GM12878 (cell line): Measurements from ENCODE around the gene PARD6B. TPM values are rescaled to one million over a fixed set of nuclear protein-coding genes. Genes with fewer than 3 reads are reported as not detected.

Source experiments
- ATAC-seq: fragments of 200-7000 bp; cut with Tn5 transposase; 3 replicates; pipeline ENCODE4 v1.9.1; 2020; ENCODE audit warnings: mild to moderate bottlenecking, moderate library complexity
- BruUV-seq: library from RNA; stranded (reverse); fragments of 400-500 nt; replicated peaks from 2 replicates; lab custom pipeline; 2021; lab: Mats Ljungman, UMichigan
- CTCF ChIA-PET: fragments of 300-600 bp; sonication (Branson Sonifier 250); formaldehyde crosslinking; extraction: SDS; loops from one replicate; lab custom pipeline; 2021; ENCODE audit warnings: inconsistent platforms; lab: Yijun Ruan, JAX
- POLR2A ChIA-PET: fragments of 350-600 bp; formaldehyde crosslinking; extraction: SDS; loops from one replicate; lab custom pipeline; 2021; ENCODE audit warnings: inconsistent platforms; lab: Charles Lee
- RAD21 ChIA-PET: fragments of 300-600 bp; sonication (Branson Sonifier 250); formaldehyde crosslinking; loops from one replicate; lab custom pipeline; 2023; ENCODE audit warnings: antibody characterized with exemption; ENCODE audit not compliant: unreplicated experiment; lab: Charles Lee
- SMC1A ChIA-PET: fragments of 300-600 bp; sonication (Branson Sonifier 250); formaldehyde crosslinking; loops from one replicate; lab custom pipeline; 2023; ENCODE audit not compliant: unreplicated experiment, uncharacterized antibody; lab: Charles Lee
- DNase-seq: peaks from one replicate; pipeline ENCODE4 v3.0.0-alpha.2; 2011; ENCODE audit warnings: low read depth, low spot score
- FAIRE-seq: peaks from 3 replicates; lab custom pipeline; 2011; peaks lifted over from hg19 to GRCh38; lab: Jason Lieb, UNC
- H2AFZ ChIP-seq: 2 replicates; pipeline ENCODE4 v1.6.0; 2011; ENCODE audit warnings: low read depth, low read length, control low read depth; ENCODE audit not compliant: control insufficient read depth
- H3K27ac ChIP-seq: 2 replicates; pipeline ENCODE4 v1.5.1; 2011; ENCODE audit warnings: control low read depth; ENCODE audit not compliant: control insufficient read depth, insufficient read depth
- H3K27me3 ChIP-seq, 2 experiments: replicated peaks in 1 of 2; 2 replicates each; pipeline versions ENCODE4 v1.6.0 to v1.6.1; 2011; ENCODE audit warnings: low read length in 1 of 2; ENCODE audit not compliant: control insufficient read depth in 2 of 2, insufficient read depth in 2 of 2
- H3K36me3 ChIP-seq, 2 experiments: 2 replicates each; pipeline ENCODE4 v1.5.1; 2011; ENCODE audit warnings: low read length in 1 of 2; ENCODE audit not compliant: control insufficient read depth in 2 of 2, insufficient read depth in 2 of 2
- H3K4me1 ChIP-seq: 2 replicates; pipeline ENCODE4 v1.6.1; 2011; ENCODE audit warnings: mild to moderate bottlenecking, low read length, moderate library complexity, mixed read lengths; ENCODE audit not compliant: control insufficient read depth, insufficient read depth
- H3K4me2 ChIP-seq: 2 replicates; pipeline ENCODE4 v1.6.0; 2011; ENCODE audit warnings: control low read depth; ENCODE audit not compliant: control insufficient read depth, insufficient read depth
- H3K4me3 ChIP-seq: fragments of 200-600 bp; sonication (generic); 2 replicates; pipeline ENCODE4 v1.5.1; 2016
- H3K79me2 ChIP-seq: 2 replicates; pipeline ENCODE4 v1.6.0; 2011; ENCODE audit warnings: low read length; ENCODE audit not compliant: control insufficient read depth, insufficient read depth
- H3K9ac ChIP-seq: 2 replicates; pipeline ENCODE4 v1.8.0; 2011; ENCODE audit warnings: low read length, control low read depth, mixed read lengths; ENCODE audit not compliant: control insufficient read depth, insufficient read depth
- H3K9me3 ChIP-seq: replicated peaks from 3 replicates; pipeline ENCODE4 v1.5.1; 2011; ENCODE audit warnings: mild to moderate bottlenecking, low read length; ENCODE audit not compliant: control insufficient read depth, insufficient read depth
- H4K20me1 ChIP-seq: 2 replicates; pipeline ENCODE4 v1.6.0; 2011; ENCODE audit not compliant: control insufficient read depth, insufficient read depth
- CBX5 ChIP-seq: sonication (generic); IDR thresholded peaks from 2 replicates; pipeline ENCODE4 v1.6.1; 2016; ENCODE audit warnings: low read depth, moderate library complexity, mild to moderate bottlenecking, inconsistent platforms
- CHD2 ChIP-seq: IDR thresholded peaks from 2 replicates; pipeline ENCODE4 v1.6.1; 2011; ENCODE audit warnings: low read depth, low read length, improper control_type of control experiment, borderline replicate concordance
- NR2C1 ChIP-seq: fragments of 450-650 bp; IDR thresholded peaks from 2 replicates; pipeline ENCODE4 v1.6.1; 2017; ENCODE audit warnings: antibody characterized with exemption, mild to moderate bottlenecking, moderate library complexity
- NRF1 ChIP-seq: conservative IDR thresholded peaks from 2 replicates; pipeline ENCODE4 v1.6.1; 2011; ENCODE audit warnings: mild to moderate bottlenecking, low read depth, low read length, improper control_type of control experiment
- POLR2AphosphoS2 ChIP-seq: IDR thresholded peaks from 2 replicates; pipeline ENCODE4 v1.6.1; 2011; ENCODE audit warnings: low read depth, mild to moderate bottlenecking, low read length, improper control_type of control experiment, moderate library complexity
- POU2F2 ChIP-seq: IDR thresholded peaks from 3 replicates; pipeline ENCODE4 v1.6.1; 2011; ENCODE audit warnings: low read depth, mild to moderate bottlenecking, low read length, borderline replicate concordance
- RB1 ChIP-seq: fragments of 450-650 bp; formaldehyde crosslinking; IDR thresholded peaks from 2 replicates; pipeline ENCODE4 v1.6.1; 2017; ENCODE audit warnings: mild to moderate bottlenecking, borderline replicate concordance
- RCOR1 ChIP-seq: conservative IDR thresholded peaks from 2 replicates; pipeline ENCODE4 v1.6.1; 2012; ENCODE audit warnings: low read depth, low read length, improper control_type of control experiment
- RELA ChIP-seq: fragments of 450-650 bp; IDR thresholded peaks from 2 replicates; pipeline ENCODE4 v1.8.0; 2014; ENCODE audit warnings: borderline replicate concordance; ENCODE audit not compliant: partially characterized antibody
- SUZ12 ChIP-seq: fragments of 200-600 bp; sonication (generic); IDR thresholded peaks from one replicate; pipeline ENCODE4 v1.6.1; 2018; ENCODE audit warnings: antibody characterized with exemption, mild to moderate bottlenecking; ENCODE audit not compliant: unreplicated experiment
- WGBS: methylation state at CpG from one replicate; pipeline ENCODE4 v1.1.6; 2016; ENCODE audit warnings: low lambda C conversion rate; ENCODE audit not compliant: insufficient replicate concordance, insufficient coverage; ENCODE audit errors: missing lambda C conversion rate; 5-methylcytosine and 5-hydroxymethylcytosine counted together
- in situ Hi-C: fragments of 300-500 bp; cut with MboI; formaldehyde crosslinking; loops from 9 replicates; pipeline ENCODE4 v1.14.3; 2018; ENCODE audit warnings: mixed read lengths
- intact Hi-C: fragments of 100-400 bp; cut with micrococcal nuclease; formaldehyde crosslinking; loops from one replicate; pipeline ENCODE4 v1.14.2; 2022; ENCODE audit not compliant: unreplicated experiment
- polyA plus RNA-seq, 11 experiments: library from polyadenylated mRNA; depleted of rRNA in 4 of 11; unstranded in 6 of 11; stranded (reverse) in 5 of 11; fragments of >200 nt; fragmentation: Nextera tagmentation in 4 of 11; fragmentation: Illumina TruSeq in 1 of 11; extraction: Ambion mirVana in 4 of 11; extraction: Trizol in 1 of 11; gene quantifications; 1 replicate in 1 of 11; 2 replicates in 10 of 11; pipeline versions ENCODE4 v1.2.1 to v1.2.3, GENCODE V29; 2011 to 2016; ENCODE audit warnings: inconsistent platforms in 2 of 11, missing spikeins in 2 of 11, low read depth in 1 of 11
- total RNA-seq, 4 experiments: library from RNA; depleted of rRNA in 3 of 4; stranded (reverse); fragments of >200 nt in 3 of 4; fragmentation: Illumina TruSeq in 1 of 4; extraction: Trizol in 1 of 4; gene quantifications; 2 replicates each; pipeline versions ENCODE4 v1.2.1 to v1.2.3, GENCODE V29; 2013 to 2021
- TF ChIP-seq, protein P1 (sequence below): fragments of 450-650 bp; IDR thresholded peaks from 2 replicates; pipeline ENCODE4 v1.6.1; 2017; ENCODE audit warnings: mild to moderate bottlenecking, moderate library complexity
- TF ChIP-seq, protein P2 (sequence below): fragments of 450-650 bp; IDR thresholded peaks from 2 replicates; pipeline ENCODE4 v1.6.1; 2017; ENCODE audit warnings: antibody characterized with exemption, mild to moderate bottlenecking, moderate library complexity
- TF ChIP-seq, protein P3 (sequence below): IDR thresholded peaks from 2 replicates; pipeline ENCODE4 v1.6.1; 2011; ENCODE audit warnings: borderline replicate concordance, low read depth, mild to moderate bottlenecking, moderate library complexity, mixed read lengths, low read length; ENCODE audit not compliant: insufficient read depth; ENCODE audit errors: extremely low read length

Gene PARD6B
- total and polyA plus RNA-seq, 10 of the 15 experiments (the other 5 are each of a cell fraction or from before 2014, with no cell fraction given) = 0.57 to 4.7 (median 2.0) TPM

DNA sequence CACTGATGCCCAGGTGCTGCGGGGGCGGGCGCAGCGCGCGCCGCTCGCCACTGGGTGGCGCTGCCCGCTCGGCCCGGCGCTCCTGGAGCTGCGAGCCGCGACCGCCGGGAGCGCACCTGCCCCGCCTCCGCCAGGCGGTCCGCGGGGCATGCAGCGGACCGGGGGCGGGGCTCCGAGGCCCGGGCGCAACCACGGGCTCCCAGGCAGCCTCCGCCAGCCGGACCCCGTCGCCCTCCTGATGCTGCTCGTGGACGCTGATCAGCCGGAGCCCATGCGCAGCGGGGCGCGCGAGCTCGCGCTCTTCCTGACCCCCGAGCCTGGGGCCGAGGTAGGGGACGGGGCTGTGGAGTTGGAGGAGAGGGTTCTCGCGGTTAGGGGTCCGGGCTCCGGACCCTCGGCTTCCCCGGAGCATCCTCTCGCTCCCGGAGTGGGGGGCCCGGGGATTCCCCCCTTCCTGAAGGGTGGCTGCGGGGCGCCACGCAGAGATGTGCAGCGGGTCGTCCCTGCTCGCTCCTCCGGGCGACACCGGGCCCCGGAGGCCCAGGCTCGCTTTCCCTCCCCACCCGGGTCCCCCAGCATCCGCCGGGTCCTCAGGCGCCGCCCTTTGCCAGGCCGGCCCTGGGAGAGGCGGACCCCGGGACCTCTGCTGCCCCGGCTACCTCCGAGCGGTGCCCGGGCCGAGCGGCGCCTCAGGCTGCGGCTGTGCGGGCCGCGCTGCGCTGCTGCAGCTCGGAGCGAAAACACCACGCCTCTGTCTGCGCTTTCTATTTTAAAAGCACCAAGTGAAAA is 63.7 kb downstream of the PARD6B start, which contains the start of gene BCAS4:
BCAS4 (plus strand) TSS at position 216 of the 789 bp plus-strand sequence; CDS start at position 239, 23 bp downstream.
- in situ Hi-C loops (loop anchor here (5.0 kb wide), 1 partner anchor 512 kb away; no protein-coding TSS in a partner anchor), intact Hi-C loops (loop anchor here (1.0 to 5.0 kb wide), 8 partner anchors 16 to 512 kb away; no protein-coding TSS in a partner anchor)
- no peaks in the 10 kb centered on the region for H4K20me1 ChIP-seq
- peak within 1 kb of the TSS; percentile 78 for H2AFZ ChIP-seq
- H3K4me1 ChIP-seq = peaks cover 28% of the 10 kb centered on the region
- DNase-seq = no peak
- no peaks in the 10 kb centered on the region for H3K27me3 ChIP-seq
- ChIA-PET RAD21 (interaction anchor here (0.6 to 7.7 kb wide), 35 partner anchors 11 to 592 kb away, joined by 3 to 141 read pairs (median 5); partner anchors contain the start of genes ADNP, DPM1 and MOCS3), SMC1A (interaction anchor here (0.5 to 8.7 kb wide), 36 partner anchors 11 to 689 kb away, joined by 3 to 119 read pairs (median 4); partner anchors contain the start of genes ADNP, DPM1 and MOCS3), CTCF (interaction anchor here (0.7 to 13.7 kb wide), 44 partner anchors 11 to 513 kb away, joined by 3 to 336 read pairs (median 8); partner anchors contain the start of genes ADNP, DPM1 and MOCS3), POLR2A (interaction anchor here (0.5 to 4.0 kb wide), 14 partner anchors 9 to 163 kb away, joined by 3 to 67 read pairs (median 4); partner anchors contain the start of genes ADNP, DPM1 and MOCS3)
- H3K9ac ChIP-seq = peak within 1 kb of the TSS; percentile 54
- FAIRE-seq = no peak
- H3K9me3 ChIP-seq = no peaks in the 10 kb centered on the region
- peak within 1 kb of the TSS; percentile 79 for H3K4me3 ChIP-seq
- H3K4me2 ChIP-seq = peak within 1 kb of the TSS; percentile 69
- WGBS = 2% methylated on average over 79 of the region's 92 CpGs
- peak; percentile 85 for ATAC-seq
- BruUV-seq = no TSS peak
- H3K27ac ChIP-seq = peak within 1 kb of the TSS; percentile 71
- peaks cover 45% of the 10 kb centered on the region for H3K79me2 ChIP-seq
- H3K36me3 ChIP-seq = no peaks in the 10 kb centered on the region
- no peak for TF ChIP-seq SUZ12
- TF ChIP-seq, protein P1, sequence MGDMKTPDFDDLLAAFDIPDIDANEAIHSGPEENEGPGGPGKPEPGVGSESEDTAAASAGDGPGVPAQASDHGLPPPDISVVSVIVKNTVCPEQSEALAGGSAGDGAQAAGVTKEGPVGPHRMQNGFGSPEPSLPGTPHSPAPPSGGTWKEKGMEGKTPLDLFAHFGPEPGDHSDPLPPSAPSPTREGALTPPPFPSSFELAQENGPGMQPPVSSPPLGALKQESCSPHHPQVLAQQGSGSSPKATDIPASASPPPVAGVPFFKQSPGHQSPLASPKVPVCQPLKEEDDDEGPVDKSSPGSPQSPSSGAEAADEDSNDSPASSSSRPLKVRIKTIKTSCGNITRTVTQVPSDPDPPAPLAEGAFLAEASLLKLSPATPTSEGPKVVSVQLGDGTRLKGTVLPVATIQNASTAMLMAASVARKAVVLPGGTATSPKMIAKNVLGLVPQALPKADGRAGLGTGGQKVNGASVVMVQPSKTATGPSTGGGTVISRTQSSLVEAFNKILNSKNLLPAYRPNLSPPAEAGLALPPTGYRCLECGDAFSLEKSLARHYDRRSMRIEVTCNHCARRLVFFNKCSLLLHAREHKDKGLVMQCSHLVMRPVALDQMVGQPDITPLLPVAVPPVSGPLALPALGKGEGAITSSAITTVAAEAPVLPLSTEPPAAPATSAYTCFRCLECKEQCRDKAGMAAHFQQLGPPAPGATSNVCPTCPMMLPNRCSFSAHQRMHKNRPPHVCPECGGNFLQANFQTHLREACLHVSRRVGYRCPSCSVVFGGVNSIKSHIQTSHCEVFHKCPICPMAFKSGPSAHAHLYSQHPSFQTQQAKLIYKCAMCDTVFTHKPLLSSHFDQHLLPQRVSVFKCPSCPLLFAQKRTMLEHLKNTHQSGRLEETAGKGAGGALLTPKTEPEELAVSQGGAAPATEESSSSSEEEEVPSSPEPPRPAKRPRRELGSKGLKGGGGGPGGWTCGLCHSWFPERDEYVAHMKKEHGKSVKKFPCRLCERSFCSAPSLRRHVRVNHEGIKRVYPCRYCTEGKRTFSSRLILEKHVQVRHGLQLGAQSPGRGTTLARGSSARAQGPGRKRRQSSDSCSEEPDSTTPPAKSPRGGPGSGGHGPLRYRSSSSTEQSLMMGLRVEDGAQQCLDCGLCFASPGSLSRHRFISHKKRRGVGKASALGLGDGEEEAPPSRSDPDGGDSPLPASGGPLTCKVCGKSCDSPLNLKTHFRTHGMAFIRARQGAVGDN = peak; percentile 51; the same call in 1 of the 2 replicates
- peak; percentile 77; the same call in 1 of the 3 replicates for TF ChIP-seq POU2F2
- peak; percentile 49 for TF ChIP-seq NR2C1
- TF ChIP-seq POLR2AphosphoS2 = no peak
- 0 out of 2 replicates have a peak, but pooled peaks have one; percentile 88 for TF ChIP-seq RCOR1
- peak; percentile 68 for TF ChIP-seq RELA
- peak; percentile 92; the same call in 1 of the 2 replicates for TF ChIP-seq RB1
- TF ChIP-seq CBX5 = 0 out of 2 replicates have a peak, but pooled peaks have one; percentile 39
- TF ChIP-seq, protein P2, sequence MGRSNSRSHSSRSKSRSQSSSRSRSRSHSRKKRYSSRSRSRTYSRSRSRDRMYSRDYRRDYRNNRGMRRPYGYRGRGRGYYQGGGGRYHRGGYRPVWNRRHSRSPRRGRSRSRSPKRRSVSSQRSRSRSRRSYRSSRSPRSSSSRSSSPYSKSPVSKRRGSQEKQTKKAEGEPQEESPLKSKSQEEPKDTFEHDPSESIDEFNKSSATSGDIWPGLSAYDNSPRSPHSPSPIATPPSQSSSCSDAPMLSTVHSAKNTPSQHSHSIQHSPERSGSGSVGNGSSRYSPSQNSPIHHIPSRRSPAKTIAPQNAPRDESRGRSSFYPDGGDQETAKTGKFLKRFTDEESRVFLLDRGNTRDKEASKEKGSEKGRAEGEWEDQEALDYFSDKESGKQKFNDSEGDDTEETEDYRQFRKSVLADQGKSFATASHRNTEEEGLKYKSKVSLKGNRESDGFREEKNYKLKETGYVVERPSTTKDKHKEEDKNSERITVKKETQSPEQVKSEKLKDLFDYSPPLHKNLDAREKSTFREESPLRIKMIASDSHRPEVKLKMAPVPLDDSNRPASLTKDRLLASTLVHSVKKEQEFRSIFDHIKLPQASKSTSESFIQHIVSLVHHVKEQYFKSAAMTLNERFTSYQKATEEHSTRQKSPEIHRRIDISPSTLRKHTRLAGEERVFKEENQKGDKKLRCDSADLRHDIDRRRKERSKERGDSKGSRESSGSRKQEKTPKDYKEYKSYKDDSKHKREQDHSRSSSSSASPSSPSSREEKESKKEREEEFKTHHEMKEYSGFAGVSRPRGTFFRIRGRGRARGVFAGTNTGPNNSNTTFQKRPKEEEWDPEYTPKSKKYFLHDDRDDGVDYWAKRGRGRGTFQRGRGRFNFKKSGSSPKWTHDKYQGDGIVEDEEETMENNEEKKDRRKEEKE = 0 out of 2 replicates have a peak, but pooled peaks have one; percentile 52
- TF ChIP-seq, protein P3, sequence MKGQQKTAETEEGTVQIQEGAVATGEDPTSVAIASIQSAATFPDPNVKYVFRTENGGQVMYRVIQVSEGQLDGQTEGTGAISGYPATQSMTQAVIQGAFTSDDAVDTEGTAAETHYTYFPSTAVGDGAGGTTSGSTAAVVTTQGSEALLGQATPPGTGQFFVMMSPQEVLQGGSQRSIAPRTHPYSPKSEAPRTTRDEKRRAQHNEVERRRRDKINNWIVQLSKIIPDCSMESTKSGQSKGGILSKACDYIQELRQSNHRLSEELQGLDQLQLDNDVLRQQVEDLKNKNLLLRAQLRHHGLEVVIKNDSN = no peak
- TF ChIP-seq NRF1 = no peak
- TF ChIP-seq CHD2 = 0 out of 2 replicates have a peak, but pooled peaks have one; percentile 36
